ENCODE measurements around the gene ZMYM3. TPM values are rescaled to one million over a fixed set of nuclear protein-coding genes. Genes with fewer than 3 reads are reported as not detected.

Gene ZMYM3
- total RNA-seq, 1 experiment from 2014 or later, result 47.6 TPM

- no peak for DNase-seq (ENCODE audit: low spot score)
- TF ChIP-seq EZH2 (IDR thresholded peaks at IDR 0.05; ENCODE audit: borderline replicate concordance, low read depth, low read length, poor library complexity, severe bottlenecking), result no peak
- no peak for TF ChIP-seq CTCF (conservative IDR thresholded peaks at IDR 0.05; ENCODE audit: low read depth, low read length)
- H3K27me3 ChIP-seq (replicated peaks; ENCODE audit: insufficient read depth, low read depth, low read length, poor library complexity), result no peaks in the 10 kb centered on the region
- H3K4me3 ChIP-seq (ENCODE audit: low read depth, low read length, poor library complexity, severe bottlenecking), result no peak overlapping the region
- H3K9me3 ChIP-seq (ENCODE audit: low read depth, low read length, poor library complexity, severe bottlenecking), result no peaks in the 10 kb centered on the region
- H3K4me1 ChIP-seq (ENCODE audit: insufficient read depth, low read length, poor library complexity, severe bottlenecking), result no peaks in the 10 kb centered on the region
- H3K36me3 ChIP-seq (ENCODE audit: insufficient read depth, low read length, poor library complexity, severe bottlenecking), result no peaks in the 10 kb centered on the region
- no TSS peak for BruUV-seq (replicated peaks)
- ChIA-PET POLR2A (ENCODE audit: low non-redundant PET) (no interaction called here), CTCF (no interaction called here)
- intact Hi-C loops (cut with micrococcal nuclease; ENCODE audit: unreplicated experiment), result no loop called here
- no peak overlapping the region for H3K27ac ChIP-seq (ENCODE audit: low read depth, low read length, poor library complexity, severe bottlenecking)
Observed at GRCh38 chrX:71195964-71196649, 57.8 kb downstream of the ZMYM3 start.

- ChIA-PET CTCF (no interaction called here), POLR2A (ENCODE audit: low non-redundant PET) (no interaction called here)
- Histone ChIP-seq H3K27ac (ENCODE audit: low read depth, low read length, poor library complexity, severe bottlenecking) (no peak overlapping the region), H3K9me3 (ENCODE audit: low read depth, low read length, poor library complexity, severe bottlenecking) (no peaks in the 10 kb centered on the region), H3K4me3 (ENCODE audit: low read depth, low read length, poor library complexity, severe bottlenecking) (no peak overlapping the region), H3K4me1 (ENCODE audit: insufficient read depth, low read length, poor library complexity, severe bottlenecking) (no peaks in the 10 kb centered on the region), H3K27me3 (replicated peaks; ENCODE audit: insufficient read depth, low read depth, low read length, poor library complexity) (no peaks in the 10 kb centered on the region), H3K36me3 (ENCODE audit: insufficient read depth, low read length, poor library complexity, severe bottlenecking) (no peaks in the 10 kb centered on the region)
- TF ChIP-seq EZH2 (IDR thresholded peaks at IDR 0.05; ENCODE audit: borderline replicate concordance, low read depth, low read length, poor library complexity, severe bottlenecking) (no peak), CTCF (conservative IDR thresholded peaks at IDR 0.05; ENCODE audit: low read depth, low read length) (no peak)
- DNase-seq (ENCODE audit: low spot score), result no peak
- intact Hi-C loops (cut with micrococcal nuclease; ENCODE audit: unreplicated experiment), result no loop called here
- no TSS peak for BruUV-seq (replicated peaks)
Observed at GRCh38 chrX:71191248-71191647, 62.7 kb downstream of the ZMYM3 start.

Other genes starting within 250 kb of the ZMYM3 start
- 54.4 and 58.9 TPM in 2 replicates for gene SNX12, start 185.8 kb downstream of the ZMYM3 start, total RNA-seq (2021)
- 7.0 and 10.8 TPM in 2 replicates for gene FOXO4, start 158.3 kb downstream of the ZMYM3 start, total RNA-seq (2021)
- gene CXorf65, start 147.4 kb downstream of the ZMYM3 start, total RNA-seq (2021), result not detected in 2 replicates
- 2.8 and 3.0 TPM in 2 replicates for gene IL2RG, start 142.6 kb downstream of the ZMYM3 start, total RNA-seq (2021)
- 51.6 and 63.3 TPM in 2 replicates for gene MED12, start 135.5 kb downstream of the ZMYM3 start, total RNA-seq (2021)
- gene NLGN3, start 109.3 kb downstream of the ZMYM3 start, total RNA-seq (2021), result 1.2 and 1.7 TPM in 2 replicates
- not detected in 2 replicates for gene GJB1, start 30.9 kb downstream of the ZMYM3 start, total RNA-seq (2021)
- gene NONO, start 29.5 kb upstream of the ZMYM3 start, total RNA-seq (2021), result 705 and 792 TPM in 2 replicates
- gene ITGB1BP2, start 47.6 kb upstream of the ZMYM3 start, total RNA-seq (2021), result 6.6 and 7.0 TPM in 2 replicates
- gene TAF1, start 112.2 kb upstream of the ZMYM3 start, total RNA-seq (2021), result 30.3 and 38.5 TPM in 2 replicates